H9 (cell line): ENCODE measurements around the gene IGF1. TPM values are rescaled to one million over a fixed set of nuclear protein-coding genes. Genes with fewer than 3 reads are reported as not detected.

Source experiments
- DNase-seq: peaks from one replicate; pipeline ENCODE4 v3.0.0-alpha.2; 2017
- H2AFZ ChIP-seq: one replicate; pipeline ENCODE4 v1.6.1; 2013; ENCODE audit warnings: mild to moderate bottlenecking, low read length, control low read depth, moderate library complexity
- H2AK5ac ChIP-seq: 2 replicates; pipeline ENCODE4 v1.6.1; 2013; ENCODE audit warnings: low read length, control low read depth, mixed read lengths; ENCODE audit not compliant: insufficient read length
- H2BK120ac ChIP-seq: one replicate; pipeline ENCODE4 v1.6.1; 2013; ENCODE audit warnings: low read depth, mild to moderate bottlenecking, low read length, control low read depth, inconsistent platforms; ENCODE audit not compliant: poor library complexity, severe bottlenecking
- H2BK12ac ChIP-seq: 2 replicates; pipeline ENCODE4 v1.6.1; 2013; ENCODE audit warnings: low read length, control low read depth, mixed read lengths, low read depth; ENCODE audit not compliant: insufficient read length
- H2BK15ac ChIP-seq: 2 replicates; pipeline ENCODE4 v1.6.1; 2013; ENCODE audit warnings: low read depth, low read length, control low read depth
- H2BK20ac ChIP-seq: one replicate; pipeline ENCODE4 v1.6.1; 2013; ENCODE audit warnings: low read depth, mild to moderate bottlenecking, low read length, control low read depth, inconsistent platforms; ENCODE audit not compliant: poor library complexity, severe bottlenecking
- H2BK5ac ChIP-seq: 2 replicates; pipeline ENCODE4 v1.6.1; 2013; ENCODE audit warnings: low read length, control low read depth, mixed read lengths; ENCODE audit not compliant: insufficient read length
- H3K14ac ChIP-seq: 2 replicates; pipeline ENCODE4 v1.6.1; 2013; ENCODE audit warnings: low read length, control low read depth; ENCODE audit not compliant: insufficient read depth
- H3K18ac ChIP-seq: 2 replicates; pipeline ENCODE4 v1.6.1; 2013; ENCODE audit warnings: low read depth, mild to moderate bottlenecking, mixed read lengths, low read length, control low read depth; ENCODE audit not compliant: insufficient read length
- H3K23ac ChIP-seq: 2 replicates; pipeline ENCODE4 v1.6.1; 2013; ENCODE audit warnings: low read length, control low read depth, mixed read lengths, low read depth; ENCODE audit not compliant: insufficient read length
- H3K23me2 ChIP-seq: 2 replicates; pipeline ENCODE4 v1.6.1; 2013; ENCODE audit warnings: low read depth, mild to moderate bottlenecking, mixed read lengths, low read length, control low read depth; ENCODE audit not compliant: insufficient read length, poor library complexity, severe bottlenecking
- H3K27ac ChIP-seq: 2 replicates; pipeline ENCODE4 v1.5.1; 2013; ENCODE audit warnings: low read length, control low read depth, mixed read lengths, low read depth; ENCODE audit not compliant: insufficient read length
- H3K27me3 ChIP-seq: 2 replicates; pipeline ENCODE4 v1.6.1; 2013; ENCODE audit warnings: low read length, control low read depth, inconsistent platforms; ENCODE audit not compliant: insufficient read depth
- H3K4ac ChIP-seq: 2 replicates; pipeline ENCODE4 v1.6.1; 2013; ENCODE audit warnings: low read depth, mild to moderate bottlenecking, control low read depth, inconsistent platforms, low read length, moderate library complexity
- H3K4me1 ChIP-seq: 2 replicates; pipeline ENCODE4 v1.6.1; 2013; ENCODE audit warnings: low read length, control low read depth, inconsistent platforms; ENCODE audit not compliant: insufficient read depth
- H3K4me2 ChIP-seq: 2 replicates; pipeline ENCODE4 v1.6.1; 2013; ENCODE audit warnings: low read length, control low read depth, mixed read lengths; ENCODE audit not compliant: insufficient read length, insufficient read depth
- H3K56ac ChIP-seq: 2 replicates; pipeline ENCODE4 v1.6.1; 2013; ENCODE audit warnings: low read depth, mild to moderate bottlenecking, mixed read lengths, low read length, control low read depth; ENCODE audit not compliant: insufficient read length
- H3K79me1 ChIP-seq: 2 replicates; pipeline ENCODE4 v1.6.1; 2013; ENCODE audit warnings: low read depth, mild to moderate bottlenecking, moderate library complexity, low read length, control low read depth, inconsistent platforms; ENCODE audit not compliant: insufficient read depth, poor library complexity, severe bottlenecking
- H3K79me2 ChIP-seq: 2 replicates; pipeline ENCODE4 v1.6.1; 2013; ENCODE audit warnings: low read length, control low read depth, inconsistent platforms; ENCODE audit not compliant: insufficient read depth
- H3K9ac ChIP-seq: 2 replicates; pipeline ENCODE4 v1.6.1; 2013; ENCODE audit warnings: low read length, control low read depth, mixed read lengths; ENCODE audit not compliant: insufficient read length; ENCODE audit errors: extremely low read depth
- H3K9me3 ChIP-seq: one replicate; pipeline ENCODE4 v1.6.1; 2013; ENCODE audit warnings: low read depth, low read length, inconsistent platforms; ENCODE audit not compliant: control insufficient read depth
- H3T11ph ChIP-seq: one replicate; pipeline ENCODE4 v1.6.1; 2013; ENCODE audit warnings: mild to moderate bottlenecking, low read length, control low read depth, inconsistent platforms
- H4K20me1 ChIP-seq: one replicate; pipeline ENCODE4 v1.6.1; 2013; ENCODE audit not compliant: control insufficient read depth, insufficient read length, insufficient read depth
- H4K5ac ChIP-seq: 2 replicates; pipeline ENCODE4 v1.6.1; 2013; ENCODE audit warnings: low read depth, mild to moderate bottlenecking, mixed read lengths, low read length, control low read depth; ENCODE audit not compliant: insufficient read length
- H4K8ac ChIP-seq: replicated peaks from 2 replicates; pipeline ENCODE4 v1.6.1; 2013; ENCODE audit warnings: low read length, control low read depth, mixed read lengths, low read depth; ENCODE audit not compliant: insufficient read length
- H4K91ac ChIP-seq: 2 replicates; pipeline ENCODE4 v1.6.1; 2013; ENCODE audit warnings: low read depth, mild to moderate bottlenecking, moderate library complexity, mixed read lengths, low read length, control low read depth; ENCODE audit not compliant: insufficient read length
- H3K27ac Mint-ChIP-seq, 3 experiments: 2 replicates in 2 of 3; 3 replicates in 1 of 3; pipeline ENCODE4 v1.8.0; 2020 to 2021; ENCODE audit warnings: mixed read lengths in 3 of 3, mild to moderate bottlenecking in 1 of 3, moderate library complexity in 1 of 3
- H3K27me3 Mint-ChIP-seq: 2 replicates; pipeline ENCODE4 v1.8.0; 2021; ENCODE audit warnings: low read depth, mild to moderate bottlenecking, moderate library complexity, mixed read lengths
- H3K36me3 Mint-ChIP-seq, 3 experiments: 2 replicates in 2 of 3; 3 replicates in 1 of 3; pipeline ENCODE4 v1.8.0; 2020 to 2021; ENCODE audit warnings: low read depth in 3 of 3, mixed read lengths in 3 of 3; ENCODE audit not compliant: insufficient read depth in 1 of 3
- H3K4me1 Mint-ChIP-seq, 2 experiments: 2 replicates each; pipeline ENCODE4 v1.8.0; 2020; ENCODE audit warnings: mixed read lengths in 2 of 2
- H3K4me3 Mint-ChIP-seq, 2 experiments: 2 replicates in 1 of 2; 3 replicates in 1 of 2; pipeline ENCODE4 v1.8.0; 2020 to 2021; ENCODE audit warnings: mild to moderate bottlenecking in 2 of 2, mixed read lengths in 2 of 2, moderate library complexity in 1 of 2
- H3K9me3 Mint-ChIP-seq, 2 experiments: 2 replicates in 1 of 2; 3 replicates in 1 of 2; pipeline ENCODE4 v1.8.0; 2020; ENCODE audit warnings: mild to moderate bottlenecking in 2 of 2, mixed read lengths in 2 of 2, moderate library complexity in 1 of 2
- CTCF ChIP-seq: fragments of 200-600 bp; sonication (generic); conservative IDR thresholded peaks from 3 replicates; pipeline ENCODE4 v1.8.0; 2021; ENCODE audit warnings: antibody characterized with exemption, mild to moderate bottlenecking
- WGBS: extraction: QIAGEN DNeasy Blood & Tissue Kit; methylation state at CpG from one replicate; pipeline ENCODE4 v1.1.7; 2013; ENCODE audit warnings: missing lambda C conversion rate, low lambda C conversion rate, mixed read lengths; ENCODE audit not compliant: insufficient read length; ENCODE audit errors: extremely low coverage; 5-methylcytosine and 5-hydroxymethylcytosine counted together
- total RNA-seq: library from RNA; stranded (reverse); gene quantifications from 2 replicates; pipeline ENCODE4 v1.2.1, GENCODE V29; 2021

IGF1 gene
- total RNA-seq, 1 experiment from 2014 or later: not detected

GRCh38 chr12:102484428-102484958, 4.1 kb upstream of the IGF1 start:
- H3K4me3 Mint-ChIP-seq: no peak overlapping the region
- Histone ChIP-seq H3K18ac (no peak overlapping the region), H2AFZ (peak overlapping the region; percentile 43), H3K27me3 (no peaks in the 10 kb centered on the region), H3K9ac (no peak overlapping the region), H2BK120ac (no peak overlapping the region), H2BK5ac (no peak overlapping the region), H3K4me1 (no peaks in the 10 kb centered on the region), H4K5ac (no peak overlapping the region), H3K14ac (no peak overlapping the region), H3K56ac (no peak overlapping the region), H2BK15ac (no peak overlapping the region), H2AK5ac (no peak overlapping the region), H2BK12ac (no peak overlapping the region), H3K23ac (no peak overlapping the region), H4K8ac (no peak overlapping the region), H3K27ac (no peak overlapping the region), H3K79me2 (no peaks in the 10 kb centered on the region), H3K4ac (no peak overlapping the region), H4K91ac (no peak overlapping the region), H3K23me2 (no peaks in the 10 kb centered on the region), H4K20me1 (no peaks in the 10 kb centered on the region), H2BK20ac (no peak overlapping the region), H3K4me2 (no peak overlapping the region), H3K79me1 (no peaks in the 10 kb centered on the region), H3K9me3 (no peaks in the 10 kb centered on the region), H3T11ph (no peak overlapping the region)
- peaks cover 5 to 7% of the 10 kb centered on the region in 2 experiments; a peak in 3 of 4 replicates for H3K4me1 Mint-ChIP-seq
- no peaks in the 10 kb centered on the region for H3K27me3 Mint-ChIP-seq
- peak overlapping the region in 1 of 3 experiments; percentile 65; a peak in 1 of 7 replicates for H3K27ac Mint-ChIP-seq
- no peaks in the 10 kb centered on the region for H3K9me3 Mint-ChIP-seq
- DNase-seq: peak; percentile 56
- no peaks in the 10 kb centered on the region; a peak in 1 of 7 replicates for H3K36me3 Mint-ChIP-seq
- peak; percentile 92 for TF ChIP-seq CTCF
- WGBS: no CpG with 5 or more reads among the region's 12 CpGs
